ENCODE results near the gene AMZ1.

Gene AMZ1

GRCh38 chr7:2757361-2757903 lies 69.4 kb downstream of the AMZ1 start:
- peak; percentile 69 for DNase-seq

GRCh38 chr7:2757904-2758672 lies 70.1 kb downstream of the AMZ1 start:
- DNase-seq = peak; percentile 98

- no peak for DNase-seq
Observed at GRCh38 chr7:2758673-2759616, 70.9 kb downstream of the AMZ1 start.

- no peak for DNase-seq
Observed at GRCh38 chr7:2759736-2760097, 71.7 kb downstream of the AMZ1 start.

- DNase-seq = peak; percentile 40
Observed at GRCh38 chr7:2760098-2760889, 72.3 kb downstream of the AMZ1 start.

GRCh38 chr7:2761131-2761624 lies 73.2 kb downstream of the AMZ1 start:
- no peak for DNase-seq

- no peak for DNase-seq
Observed at GRCh38 chr7:2761801-2762497, 73.9 kb downstream of the AMZ1 start.

- no peak for DNase-seq
Observed at GRCh38 chr7:2763597-2763996, 75.6 kb downstream of the AMZ1 start.

GRCh38 chr7:2764621-2765020 lies 76.6 kb downstream of the AMZ1 start:
- DNase-seq = no peak

All from EL (cell line).